GM21723 (cell line): ENCODE data around the gene MYO6.

Source experiments
- ATAC-seq: cut with Tn5 transposase; IDR thresholded peaks from one replicate; pipeline ENCODE4 v1.9.1; 2021; ENCODE audit warnings: mild to moderate bottlenecking, moderate library complexity; ENCODE audit not compliant: unreplicated experiment

Gene MYO6

DNA sequence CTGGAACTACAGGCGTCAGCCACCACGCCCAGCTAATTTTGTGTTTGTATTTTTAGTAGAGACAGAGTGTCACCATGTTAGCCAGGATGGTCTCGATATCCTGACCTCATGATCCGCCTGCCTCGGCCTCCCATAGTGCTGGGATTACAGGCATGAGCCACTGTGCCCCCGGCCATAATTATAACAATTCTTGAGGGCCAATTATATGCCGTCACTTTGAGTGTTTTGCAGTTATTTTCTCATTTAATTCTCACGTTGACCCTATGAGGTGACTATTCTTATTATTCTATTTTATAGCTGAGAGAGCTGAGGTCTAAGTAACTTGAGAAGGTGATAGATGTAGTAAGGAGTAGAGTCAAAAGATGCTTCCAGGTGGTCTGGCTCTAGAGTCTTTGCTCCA, 13.0 kb downstream of the MYO6 start:
- no peak for ATAC-seq

DNA sequence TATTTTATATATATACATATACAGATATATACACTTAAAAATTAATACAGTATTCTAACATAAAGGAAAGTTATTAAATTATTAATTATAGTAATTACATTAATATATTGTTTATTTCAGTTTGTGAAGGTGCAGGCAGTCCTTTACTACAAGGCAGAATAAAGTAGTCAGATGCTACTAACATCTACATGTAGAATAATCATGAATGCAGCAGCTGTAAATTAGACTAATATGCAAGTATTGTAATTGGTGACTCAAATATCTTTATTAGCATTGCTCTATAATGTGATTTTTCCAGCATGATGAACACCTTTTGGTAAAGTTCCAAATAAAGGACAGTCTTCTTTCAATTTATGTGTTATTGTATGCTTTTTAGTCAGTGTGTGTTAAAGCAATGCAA, 17.3 kb downstream of the MYO6 start:
- no peak for ATAC-seq

DNA sequence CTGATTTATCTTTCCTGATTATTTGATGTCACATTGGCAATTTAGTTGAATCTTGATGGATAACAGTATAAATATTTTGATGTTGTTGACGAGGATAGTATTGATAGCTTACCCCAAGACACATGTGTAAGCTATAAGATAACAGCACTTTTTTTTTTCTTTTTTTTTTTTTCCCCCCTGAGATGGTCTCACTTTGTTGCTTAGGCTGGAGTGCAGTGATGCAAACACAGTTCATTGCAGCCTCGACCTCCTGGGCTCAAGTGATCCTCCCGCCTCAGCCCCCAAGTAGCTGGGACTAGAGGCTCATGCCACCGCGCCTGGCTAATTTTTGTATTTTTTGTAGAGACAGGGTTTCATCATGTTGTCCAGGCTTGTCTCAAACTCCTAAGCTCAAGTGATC, 21.8 kb downstream of the MYO6 start:
- ATAC-seq: no peak

DNA sequence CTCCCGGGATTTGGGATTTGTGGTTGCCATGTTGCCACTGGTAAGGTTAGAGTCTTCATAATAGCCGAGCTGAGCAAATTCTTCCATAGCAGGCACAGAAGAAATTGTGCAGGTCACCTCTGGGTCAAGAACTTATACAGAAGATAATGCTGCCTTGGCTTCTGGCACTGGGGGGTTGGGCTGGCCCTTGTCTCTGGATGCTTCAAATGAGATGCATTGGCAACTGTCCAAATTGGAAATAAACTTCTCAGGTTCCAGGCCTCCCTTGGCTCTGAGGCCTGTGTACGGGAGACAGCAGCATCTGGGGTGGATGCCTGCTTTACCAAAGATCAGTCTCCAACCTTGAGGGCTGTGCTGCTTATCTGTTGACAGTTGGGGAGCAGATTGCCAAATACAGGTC, 26.2 kb downstream of the MYO6 start:
- no peak for ATAC-seq

DNA sequence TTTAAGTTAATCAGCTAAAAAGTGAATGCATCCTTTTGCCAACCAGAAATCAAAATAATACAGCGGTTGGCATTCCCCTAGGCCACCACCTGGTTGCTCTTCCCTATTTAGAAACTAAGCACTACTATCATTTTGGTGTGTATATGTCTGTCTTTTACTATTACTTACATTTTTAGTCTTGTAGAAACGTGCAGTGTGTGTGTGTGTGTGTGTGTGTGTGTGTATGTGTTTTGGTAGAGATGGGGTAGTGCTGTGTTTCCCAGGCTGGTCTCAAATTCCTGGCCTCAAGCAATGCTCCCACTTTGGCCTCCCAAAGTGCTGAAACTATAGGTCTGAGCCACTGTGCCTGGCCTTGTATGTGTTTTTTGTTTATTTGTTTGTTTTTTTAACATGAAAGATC, 27.4 kb downstream of the MYO6 start:
- ATAC-seq: no peak

DNA sequence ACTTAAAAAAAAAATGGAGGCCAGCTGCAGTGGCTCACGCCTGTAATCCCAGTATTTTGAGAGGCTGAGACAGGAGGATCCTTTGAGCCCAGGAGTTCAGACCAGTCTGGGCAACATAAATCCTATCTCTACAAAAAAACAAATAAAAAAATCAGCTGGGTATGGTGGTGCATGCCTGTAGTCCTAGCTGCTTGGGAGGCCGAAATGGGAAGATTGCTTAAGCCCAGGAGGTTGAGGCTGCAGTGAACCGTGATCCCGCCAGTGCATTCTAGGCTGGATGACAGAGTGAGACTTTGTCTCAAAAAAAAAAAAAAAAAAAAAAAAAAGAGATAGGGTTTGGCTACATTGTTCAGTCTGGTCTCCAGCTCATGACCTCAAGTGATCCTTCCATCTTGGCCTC, 29.7 kb downstream of the MYO6 start:
- no peak for ATAC-seq

DNA sequence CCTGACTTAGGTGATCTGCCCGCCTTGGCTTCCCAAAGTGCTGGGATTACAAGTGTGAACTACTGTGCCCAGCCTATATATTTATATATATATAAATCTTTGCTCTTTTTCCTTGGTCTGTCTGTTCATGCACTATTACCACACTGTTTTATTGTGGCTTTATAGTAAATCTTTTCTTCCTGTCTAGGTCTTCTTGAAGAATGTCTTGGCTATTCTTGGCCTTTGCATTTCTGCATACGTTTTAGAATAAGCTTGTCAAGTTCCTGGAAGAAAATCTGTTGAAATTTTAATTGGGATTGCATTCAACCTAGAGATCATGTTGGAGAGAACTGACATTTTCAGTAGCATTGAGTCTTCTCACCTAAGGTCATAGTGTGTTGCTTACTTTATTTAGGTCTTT, 37.1 kb downstream of the MYO6 start:
- ATAC-seq: no peak

DNA sequence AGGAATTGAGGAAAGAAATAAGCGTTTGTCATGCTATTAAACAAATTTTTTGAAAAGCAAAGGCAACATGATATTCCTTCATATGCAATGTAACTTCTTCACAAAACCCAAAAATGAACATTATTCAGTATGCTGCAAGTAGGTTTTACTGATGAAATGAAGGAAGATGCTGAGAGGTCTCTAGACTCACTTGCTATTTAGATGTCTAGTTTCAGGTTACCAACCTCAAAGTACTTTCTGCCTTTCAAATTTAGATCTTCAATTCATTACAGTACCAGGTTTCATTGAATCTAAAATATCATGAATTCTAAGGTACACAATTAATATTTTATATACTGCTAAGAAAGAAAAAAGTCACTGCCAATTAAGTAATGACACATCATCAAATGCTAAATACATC, 39.9 kb downstream of the MYO6 start:
- ATAC-seq: no peak

DNA sequence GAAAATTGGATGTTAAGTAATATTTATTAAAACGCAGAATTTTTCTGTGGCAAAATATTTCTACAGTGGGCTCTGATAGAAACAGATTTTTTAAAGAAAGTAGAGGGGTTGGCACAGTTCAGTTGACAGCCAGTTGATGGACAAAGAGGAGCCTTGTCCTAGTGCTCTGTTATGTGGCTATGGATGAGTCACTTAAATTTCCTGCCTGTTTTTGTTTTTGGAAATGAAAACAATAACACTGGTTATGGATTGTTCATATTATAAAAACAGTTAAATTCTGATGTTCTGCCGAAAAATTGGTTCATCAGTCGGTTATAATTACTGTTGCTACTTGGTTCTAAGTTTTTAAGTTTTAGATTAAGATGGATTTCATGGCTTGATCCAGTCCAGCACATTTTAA, 42.8 kb downstream of the MYO6 start:
- no peak for ATAC-seq

DNA sequence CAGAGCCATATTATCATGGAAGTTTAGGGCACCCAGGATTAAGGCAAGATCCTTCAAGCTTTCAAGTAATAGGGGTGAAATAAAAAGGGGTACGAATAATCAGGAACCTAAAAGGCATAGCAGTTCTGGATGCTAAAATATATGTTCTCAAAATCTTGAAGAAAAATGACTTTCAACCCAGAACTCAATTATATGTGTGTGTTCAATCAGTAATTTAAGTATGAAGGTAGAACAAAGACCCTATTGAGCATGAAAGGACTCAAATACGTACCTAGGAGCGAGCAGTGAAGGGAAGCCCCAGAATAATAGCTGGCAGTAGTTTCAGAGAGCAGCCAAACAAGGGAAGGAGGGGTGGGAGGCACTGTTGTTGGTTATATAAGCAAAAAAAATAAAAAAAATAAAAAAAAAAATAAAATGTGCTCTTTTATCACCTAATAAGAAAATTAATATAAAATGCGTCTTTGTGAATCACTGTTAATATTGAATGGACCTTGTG, 45.4 kb downstream of the MYO6 start:
- ATAC-seq: no peak

DNA sequence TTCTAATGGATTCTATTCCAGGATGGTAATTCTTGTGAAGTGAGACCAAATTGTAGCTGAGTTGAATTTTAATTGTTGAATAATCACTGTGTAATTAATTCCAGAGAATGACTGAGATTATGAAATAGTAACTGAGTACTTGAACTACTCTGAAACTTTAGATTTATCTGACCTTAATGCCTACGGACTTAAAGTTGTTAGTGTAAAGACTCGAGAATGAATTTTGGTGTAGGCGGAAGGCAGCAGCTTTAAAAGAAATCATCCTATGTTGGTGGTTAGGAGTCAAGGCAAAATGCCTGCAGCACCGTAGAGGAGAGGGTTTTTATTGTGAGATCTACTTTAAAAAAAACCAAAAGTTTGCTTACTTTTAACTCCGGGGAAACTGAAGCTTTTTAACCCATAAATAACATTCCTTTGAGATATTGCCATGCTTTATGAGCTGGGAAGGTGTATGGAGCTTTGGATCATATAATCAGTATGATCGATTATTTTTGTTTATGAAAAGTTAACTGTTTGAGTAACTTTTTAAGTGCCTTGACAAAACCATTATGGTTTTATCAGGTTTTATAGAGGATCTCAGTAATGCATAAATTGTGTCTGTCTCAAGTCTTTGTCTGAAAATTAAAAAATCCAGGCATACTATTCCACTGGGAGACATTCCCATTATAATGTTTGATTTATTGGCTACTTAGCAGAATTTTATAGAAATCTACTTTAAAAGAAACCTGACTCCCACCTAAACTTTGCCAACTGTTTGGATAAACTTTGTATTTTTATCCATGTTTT, 46.1 kb downstream of the MYO6 start:
- ATAC-seq: no peak

DNA sequence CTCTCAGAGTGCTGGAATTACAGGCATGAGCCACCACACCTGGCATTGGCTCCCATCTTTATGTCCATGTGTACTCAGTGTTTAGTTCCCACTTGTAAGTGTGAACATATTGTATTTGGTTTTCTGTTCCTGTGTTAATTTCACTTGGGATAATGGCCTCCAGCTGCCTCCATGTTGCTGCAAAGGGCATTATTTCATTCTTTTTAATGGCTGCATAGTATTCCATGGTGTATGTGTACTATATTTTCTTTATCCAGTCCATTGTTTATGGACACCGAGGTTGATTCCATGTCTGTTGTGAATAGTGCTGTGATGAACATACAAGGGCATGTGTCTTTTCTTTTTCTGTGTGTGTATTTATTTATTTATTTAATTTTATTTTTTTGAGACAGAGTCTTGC, 47.7 kb downstream of the MYO6 start:
- ATAC-seq: no peak

DNA sequence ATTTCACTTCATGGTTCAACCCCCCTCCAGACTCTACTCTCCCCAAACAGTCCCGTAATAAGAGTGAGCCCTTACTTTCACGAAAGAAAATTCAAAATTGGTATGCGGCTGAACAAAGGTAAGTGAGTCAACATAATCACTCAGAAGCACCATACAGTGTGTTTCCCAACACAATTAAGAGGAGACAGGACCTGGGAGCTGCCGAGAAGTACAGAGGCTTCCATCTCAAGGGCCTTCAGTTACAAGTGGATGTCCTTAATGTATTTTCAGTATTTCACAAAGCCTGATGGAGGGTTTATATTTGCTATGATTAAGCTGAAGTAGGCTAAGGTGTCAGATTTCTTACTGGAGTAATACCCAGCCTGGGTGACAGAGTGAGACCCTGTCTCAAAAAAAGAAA, 51.1 kb downstream of the MYO6 start:
- no peak for ATAC-seq

DNA sequence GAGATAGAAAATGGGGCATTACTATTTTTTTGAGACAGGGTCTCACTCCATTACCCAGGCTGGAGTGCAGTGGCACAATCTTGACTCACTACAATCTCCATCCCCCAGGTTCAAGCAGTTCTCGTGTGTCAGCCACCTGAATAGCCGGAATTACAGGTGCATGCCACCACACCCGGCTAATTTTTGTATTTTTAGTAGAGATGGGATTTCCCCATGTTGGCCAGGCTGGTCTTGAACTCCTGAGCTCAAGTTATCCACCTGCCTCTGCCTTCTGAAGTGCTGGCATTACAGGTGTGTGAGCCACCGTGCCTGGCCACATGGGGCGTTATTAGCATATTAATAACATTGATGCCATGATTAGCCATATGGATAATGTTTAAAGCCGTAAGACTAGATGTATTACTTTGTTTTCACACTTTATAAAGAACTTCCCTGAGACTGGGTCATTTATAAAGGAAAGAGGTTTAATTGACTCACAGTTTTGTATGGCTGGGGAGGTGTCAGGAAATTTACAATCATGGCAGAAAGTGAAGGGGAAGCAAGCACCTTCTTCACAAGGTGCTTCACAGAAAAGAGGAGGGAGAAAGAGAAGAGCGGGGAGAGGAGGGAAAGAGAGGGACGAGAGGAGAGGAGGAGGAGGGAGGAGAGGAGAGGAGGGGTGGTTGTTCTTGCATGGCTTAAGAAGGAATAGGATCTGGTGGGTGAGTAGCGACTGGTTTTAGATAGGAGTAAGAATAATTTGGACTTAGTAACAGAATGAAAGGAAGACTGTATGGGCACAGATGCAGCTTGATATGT, 51.9 kb downstream of the MYO6 start:
- no peak for ATAC-seq

DNA sequence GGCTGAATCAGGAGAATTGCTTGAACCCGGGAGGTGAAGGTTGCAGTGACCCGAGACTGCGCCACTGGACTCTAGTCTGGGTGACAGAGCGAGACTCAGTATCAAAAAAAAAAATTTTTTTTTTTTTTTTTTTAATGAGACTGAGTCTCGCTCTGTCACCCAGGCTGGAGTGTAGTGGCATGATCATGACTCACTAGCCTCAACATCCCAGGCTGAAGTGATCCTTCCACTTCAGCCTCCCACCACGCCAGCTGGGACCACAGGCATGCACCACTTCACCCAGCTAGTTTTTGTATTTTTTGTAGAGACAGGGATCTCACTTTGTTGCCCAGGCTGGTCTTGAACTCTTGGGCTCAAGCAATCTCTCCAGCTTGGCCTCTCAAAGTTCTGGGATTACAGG, 53.3 kb downstream of the MYO6 start:
- ATAC-seq: no peak

DNA sequence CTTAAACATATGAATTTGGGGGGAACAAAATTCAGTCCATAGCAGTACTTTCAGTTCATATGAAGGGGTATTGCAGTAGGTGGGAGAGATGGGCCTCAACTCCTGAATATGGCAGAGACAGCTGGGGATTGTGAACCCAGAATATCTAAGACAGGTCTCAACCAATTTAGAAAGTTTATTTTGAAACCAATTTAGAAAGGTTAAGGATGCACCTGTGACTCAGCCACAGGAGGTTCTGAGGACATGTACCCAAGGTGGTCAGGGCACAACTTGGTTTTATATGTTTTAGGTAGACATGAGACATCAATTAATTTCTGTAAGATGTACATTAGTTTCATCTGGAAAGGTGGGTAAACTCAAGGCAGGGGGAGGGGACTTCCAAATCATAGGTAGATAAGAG, 59.5 kb downstream of the MYO6 start:
- ATAC-seq: no peak

DNA sequence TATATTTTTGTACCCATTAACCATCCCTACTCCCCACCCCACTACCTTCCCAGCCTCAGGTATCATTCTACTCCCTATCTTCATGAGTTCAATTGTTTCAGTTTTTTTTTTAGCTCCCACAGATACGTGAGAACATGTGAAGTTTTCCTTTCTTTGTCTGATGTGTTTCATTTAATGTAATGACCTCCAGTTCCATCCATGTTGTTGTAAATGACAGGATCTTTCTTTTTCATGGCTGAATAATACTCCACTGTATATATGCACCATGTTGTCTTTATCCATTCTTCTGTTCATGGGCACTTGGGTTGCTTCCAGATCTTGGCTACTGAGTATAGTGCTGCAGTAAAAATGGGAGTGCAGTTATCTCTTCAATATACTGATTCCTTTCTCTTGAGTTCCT, 63.5 kb downstream of the MYO6 start:
- no peak for ATAC-seq

DNA sequence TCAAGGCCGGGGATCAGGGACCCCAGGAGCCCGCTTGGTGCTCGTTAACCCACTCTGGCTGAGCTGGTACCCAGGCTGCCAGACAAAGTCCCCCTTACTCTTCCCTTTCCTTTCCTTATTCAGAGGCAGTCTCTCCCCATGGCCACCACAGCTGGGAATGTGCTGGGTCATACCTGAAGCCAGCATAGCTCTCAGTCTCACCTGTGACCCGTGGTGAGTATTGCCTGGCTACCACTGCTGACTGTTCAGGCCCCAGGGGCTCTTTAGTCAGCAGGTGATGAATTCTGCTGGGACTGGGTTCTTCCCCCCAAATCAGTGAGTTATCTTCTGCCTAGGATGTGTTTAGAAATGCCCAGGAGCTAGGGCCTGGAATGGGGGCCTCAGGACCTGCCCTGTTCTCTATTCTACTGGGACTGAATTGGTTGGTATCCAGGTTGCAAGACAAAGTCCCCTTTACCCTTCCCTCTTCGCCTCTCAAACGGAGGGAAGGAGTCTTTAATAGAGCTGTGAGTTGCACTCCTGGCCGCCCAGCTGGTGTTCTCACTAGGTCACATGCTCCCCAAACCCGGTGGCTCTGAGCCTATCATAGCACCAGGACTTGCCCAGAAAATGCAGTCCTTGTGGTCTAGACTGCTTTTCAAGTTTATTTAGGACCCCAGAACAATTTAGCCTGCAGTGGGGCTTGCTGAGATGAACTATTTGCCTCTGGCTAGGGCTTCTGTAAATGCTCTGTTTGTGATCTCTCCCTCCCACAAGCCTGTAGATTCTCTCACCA, 64.6 kb downstream of the MYO6 start:
- ATAC-seq: no peak

DNA sequence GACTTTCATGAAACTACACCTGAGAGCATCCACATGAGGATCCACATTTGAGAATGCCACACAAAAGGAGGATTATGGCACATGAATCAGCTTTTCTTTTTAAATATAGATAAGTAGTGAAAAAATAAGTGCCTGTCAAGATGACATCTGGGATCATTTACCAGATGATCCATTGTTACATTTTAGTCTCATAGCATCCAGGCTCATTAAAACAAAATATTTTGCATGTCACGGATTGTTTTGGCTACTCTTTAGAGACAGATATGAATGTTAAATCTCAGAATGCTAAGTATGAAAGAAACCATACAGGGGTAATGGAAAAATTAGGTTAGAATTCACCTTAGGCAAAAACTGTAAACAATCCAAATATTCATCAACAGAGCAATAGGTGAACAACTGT, 66.7 kb downstream of the MYO6 start:
- no peak for ATAC-seq

DNA sequence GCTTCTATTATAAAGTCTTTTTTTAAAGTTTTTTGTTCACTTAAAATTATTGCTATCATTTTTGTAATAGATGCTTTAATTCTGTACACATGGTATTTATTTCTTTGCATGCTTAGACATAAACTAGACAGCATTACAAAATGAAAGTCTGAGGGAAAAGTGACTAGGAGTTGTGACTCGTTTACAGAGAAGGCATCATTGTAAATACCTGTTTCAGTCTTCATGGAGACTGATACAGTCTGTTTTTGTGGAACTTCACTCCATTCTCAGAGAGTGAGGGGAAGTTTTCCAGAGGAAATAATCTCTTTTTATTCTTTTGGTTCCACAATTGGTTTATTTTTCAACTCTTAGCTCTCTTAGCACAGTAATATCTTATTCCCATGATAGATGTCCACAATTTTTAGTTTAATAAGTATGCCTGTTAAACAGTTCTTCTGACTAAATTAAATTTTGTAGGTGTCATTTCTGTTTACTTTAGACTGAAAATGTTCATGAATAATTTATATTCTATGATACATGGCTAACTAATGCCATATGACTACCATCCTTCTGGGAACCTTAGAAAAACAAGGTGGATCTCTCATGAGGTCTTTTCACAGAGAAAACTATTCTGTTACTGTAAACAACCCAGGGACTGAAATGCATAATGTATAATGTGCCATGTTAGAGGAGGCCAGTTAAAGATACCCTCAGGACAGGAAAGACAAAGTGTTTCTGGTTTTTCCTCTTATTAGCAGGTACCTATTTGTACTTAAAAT, 69.2 kb downstream of the MYO6 start:
- no peak for ATAC-seq
